KOPT-K1 (cell line): ENCODE measurements around the gene POLG.

Experiments used
- H3K27ac ChIP-seq: fragments of 200-600 bp; sonication (generic); 2 replicates; pipeline ENCODE4 v1.5.1; 2016; ENCODE audit warnings: antibody characterized with exemption, mild to moderate bottlenecking, low read depth, low read length; ENCODE audit not compliant: poor library complexity, severe bottlenecking
- H3K36me3 ChIP-seq: fragments of 200-600 bp; sonication (generic); 2 replicates; pipeline ENCODE4 v1.5.1; 2017; ENCODE audit warnings: antibody characterized with exemption, mild to moderate bottlenecking, low read length, moderate library complexity; ENCODE audit not compliant: insufficient read depth
- H3K9me3 ChIP-seq: fragments of 200-600 bp; sonication (generic); 2 replicates; pipeline ENCODE4 v1.5.1; 2017; ENCODE audit warnings: antibody characterized with exemption, low read length, mild to moderate bottlenecking; ENCODE audit not compliant: insufficient read depth, poor library complexity, severe bottlenecking

POLG gene

DNA sequence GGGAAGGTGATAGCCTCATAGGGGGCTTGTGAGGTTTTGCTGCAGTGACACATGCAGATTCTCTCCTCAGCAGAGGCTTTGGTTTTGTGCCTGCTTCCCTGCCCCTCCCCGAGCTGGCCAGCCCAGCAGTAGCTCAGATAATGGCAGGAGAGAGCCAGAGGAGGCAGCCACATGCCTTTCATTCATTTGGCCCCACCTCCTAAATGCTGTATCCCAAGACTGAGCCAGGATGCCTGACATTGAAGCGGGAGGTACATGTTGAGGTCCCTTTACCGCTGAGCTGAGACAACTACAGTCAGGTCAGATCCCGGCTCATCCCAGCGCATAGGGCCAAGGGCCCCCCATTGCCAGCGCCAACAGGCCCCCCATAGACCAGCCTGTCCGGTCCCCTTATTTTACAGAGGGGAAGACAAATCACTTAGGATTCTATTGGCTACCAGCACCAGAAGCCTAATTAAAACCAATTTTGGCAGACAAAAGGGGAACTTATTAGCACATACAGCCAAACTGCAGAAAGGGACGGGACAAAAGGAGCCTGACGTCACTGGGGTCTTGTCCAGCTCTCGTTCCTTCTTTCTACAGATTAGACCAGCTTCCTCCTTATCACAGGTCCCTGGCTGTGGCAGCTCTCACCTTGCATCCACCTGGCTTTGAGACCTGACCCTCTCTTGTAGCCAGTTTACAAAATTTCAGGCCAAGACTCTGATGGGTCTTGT is 12.1 kb upstream of the POLG start:
- no peaks in the 10 kb centered on the region for H3K9me3 ChIP-seq
- H3K27ac ChIP-seq: no peak overlapping the region
- no peaks in the 10 kb centered on the region for H3K36me3 ChIP-seq

DNA sequence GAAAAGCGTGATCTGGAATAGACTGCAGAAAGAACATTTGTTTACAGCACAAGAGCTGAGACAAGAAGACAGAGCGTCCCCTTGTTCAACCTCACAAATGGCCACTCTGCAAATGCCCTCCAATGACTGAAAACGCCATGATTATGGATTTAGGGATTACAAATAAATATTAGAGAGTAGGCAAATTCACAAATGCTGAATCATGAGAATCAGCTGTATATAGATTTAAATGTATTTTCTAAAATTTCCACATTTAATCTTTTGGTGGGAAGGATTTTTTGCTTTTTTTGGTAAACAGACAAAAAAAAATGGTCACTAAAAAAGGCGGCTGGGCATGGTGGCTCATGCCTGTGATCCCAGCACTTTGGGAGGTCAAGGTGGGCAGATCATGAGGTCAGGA is 10.6 kb upstream of the POLG start:
- H3K36me3 ChIP-seq: no peaks in the 10 kb centered on the region
- H3K27ac ChIP-seq: no peak overlapping the region
- no peaks in the 10 kb centered on the region for H3K9me3 ChIP-seq

DNA sequence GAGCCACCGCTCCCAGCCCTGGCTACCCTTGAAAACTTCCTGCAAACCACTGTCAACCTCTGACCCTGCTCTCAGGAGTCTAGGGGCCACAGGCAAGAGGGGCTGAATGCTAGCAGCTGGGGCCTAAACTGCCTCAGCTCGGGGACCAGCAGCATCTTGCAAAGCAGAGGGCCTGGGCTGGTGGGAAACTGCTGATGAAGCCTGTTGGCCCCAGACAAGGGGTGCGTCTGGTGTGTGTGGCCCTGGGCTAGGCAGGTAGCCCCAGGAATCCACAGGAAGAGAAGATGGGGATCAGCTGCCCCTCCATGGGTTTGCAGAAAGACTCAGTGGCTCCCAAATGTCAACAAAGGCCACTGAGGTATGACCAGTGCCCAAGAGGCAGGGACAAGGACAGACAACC is 8.2 kb upstream of the POLG start:
- no peaks in the 10 kb centered on the region for H3K9me3 ChIP-seq
- no peak overlapping the region for H3K27ac ChIP-seq
- no peaks in the 10 kb centered on the region for H3K36me3 ChIP-seq

DNA sequence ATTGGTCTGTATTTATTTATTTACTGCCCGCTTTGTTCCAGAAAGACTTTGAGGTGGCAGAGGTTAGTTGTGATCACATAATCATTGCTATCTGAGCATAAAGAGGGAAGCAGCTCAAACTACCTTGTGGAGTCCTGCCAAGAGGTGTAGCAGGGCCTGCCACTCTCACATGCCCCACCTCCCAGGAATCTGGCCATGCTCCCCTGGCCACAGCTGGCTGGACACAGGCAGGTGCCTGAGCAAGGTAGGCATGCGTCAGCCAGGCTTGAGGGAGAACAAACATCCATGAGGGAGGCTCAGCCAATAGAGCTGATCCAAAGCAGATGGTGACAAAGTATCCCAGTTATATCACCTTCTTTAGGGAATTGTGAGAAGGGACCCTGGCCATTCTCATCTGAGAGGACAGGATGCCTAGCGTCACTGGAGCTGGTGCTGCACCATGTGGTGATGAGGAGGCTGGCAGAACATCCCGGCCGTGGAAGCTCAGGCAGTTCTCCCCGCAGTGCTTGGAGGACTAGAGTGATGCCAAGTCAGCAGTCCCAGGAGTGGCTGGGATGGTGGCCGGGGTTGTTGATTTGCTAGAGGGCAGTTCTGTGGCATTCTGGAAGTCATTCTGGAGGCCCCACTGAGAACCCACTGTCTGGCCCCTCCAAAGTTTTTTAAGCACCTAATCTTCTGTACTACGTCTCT is 6.8 kb upstream of the POLG start:
- Histone ChIP-seq H3K9me3 (no peaks in the 10 kb centered on the region), H3K36me3 (no peaks in the 10 kb centered on the region), H3K27ac (no peak overlapping the region)

DNA sequence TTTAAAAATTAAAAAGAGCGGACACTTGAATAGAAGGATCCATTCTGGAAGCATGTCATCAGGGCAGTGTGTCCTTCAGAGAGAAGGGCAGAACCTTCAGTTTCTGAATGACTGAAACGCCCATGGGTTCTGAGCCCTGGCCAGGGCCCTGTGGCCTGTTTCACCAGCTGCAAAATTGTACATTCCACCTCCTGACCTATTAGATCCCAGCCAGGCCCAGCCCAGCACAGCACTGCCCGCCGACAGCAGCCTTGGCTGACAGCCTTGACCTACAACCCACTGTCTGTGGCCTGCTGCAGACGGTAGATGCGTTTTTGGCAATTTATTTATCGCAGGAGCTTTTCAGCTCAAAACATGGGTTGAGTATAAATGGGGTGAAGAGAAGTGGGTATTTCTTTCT is 5.9 kb upstream of the POLG start:
- Histone ChIP-seq H3K36me3 (no peaks in the 10 kb centered on the region), H3K9me3 (no peaks in the 10 kb centered on the region), H3K27ac (no peak overlapping the region)

DNA sequence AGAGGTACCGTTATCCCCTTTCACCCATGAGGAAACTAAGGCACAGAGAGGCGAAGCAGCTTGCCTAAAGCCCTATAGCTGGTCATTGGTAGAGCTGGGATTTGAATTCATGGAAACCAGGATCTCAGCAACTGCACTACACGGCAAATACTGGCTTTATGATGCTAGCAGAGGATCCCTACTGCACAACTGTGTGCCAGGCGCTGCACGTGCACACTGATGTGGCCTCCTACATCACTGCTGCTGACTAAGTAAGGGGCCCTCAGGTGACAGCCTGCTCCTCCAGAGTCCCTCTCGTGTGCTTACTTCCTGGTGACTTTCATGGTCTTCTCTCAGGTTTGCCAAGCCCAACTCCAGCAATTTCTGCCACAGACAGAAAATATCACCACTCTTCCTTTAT is 3.4 kb upstream of the POLG start:
- peak overlapping the region; percentile 75 for H3K27ac ChIP-seq
- peaks cover 5% of the 10 kb centered on the region for H3K36me3 ChIP-seq
- no peaks in the 10 kb centered on the region for H3K9me3 ChIP-seq

DNA sequence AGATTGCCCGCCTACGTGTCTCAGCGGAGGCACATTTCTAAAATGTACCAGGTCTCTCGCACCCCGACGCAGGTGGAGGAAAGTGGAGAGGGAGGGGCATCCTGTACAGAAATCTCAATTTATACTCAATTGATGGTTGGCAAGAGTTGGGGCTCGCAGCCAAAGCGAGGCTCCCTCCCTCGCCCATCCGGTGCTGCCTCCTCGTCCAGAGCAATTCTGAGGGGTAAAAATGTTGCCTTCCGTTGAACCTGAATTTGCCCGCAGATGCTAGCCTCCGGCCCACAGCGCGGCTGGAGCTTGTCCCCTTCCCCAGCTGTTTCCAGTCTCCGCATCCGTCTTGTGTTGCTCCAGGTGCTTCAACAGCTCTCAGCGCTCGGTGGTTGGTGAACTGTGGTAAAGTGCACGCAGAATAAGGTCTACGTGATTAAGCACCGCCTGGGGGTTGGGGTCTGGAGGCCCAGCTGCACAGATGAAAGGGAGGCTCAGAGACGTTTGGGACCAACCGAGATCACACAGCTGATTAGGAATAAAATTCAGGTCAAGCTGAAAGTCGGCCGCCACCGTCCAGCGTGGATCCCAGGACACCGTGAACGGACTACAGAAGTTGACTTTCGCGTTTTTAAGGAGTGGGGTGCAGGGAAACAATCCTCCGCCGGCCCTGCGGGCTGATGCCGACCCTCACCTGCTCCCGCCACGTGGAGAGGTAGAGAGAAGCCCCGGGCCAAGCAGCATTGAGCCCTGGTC is 846 bp upstream of the POLG start:
- Histone ChIP-seq H3K9me3 (no peaks in the 10 kb centered on the region), H3K36me3 (peaks cover 30% of the 10 kb centered on the region), H3K27ac (peak overlapping the region; percentile 75)

DNA sequence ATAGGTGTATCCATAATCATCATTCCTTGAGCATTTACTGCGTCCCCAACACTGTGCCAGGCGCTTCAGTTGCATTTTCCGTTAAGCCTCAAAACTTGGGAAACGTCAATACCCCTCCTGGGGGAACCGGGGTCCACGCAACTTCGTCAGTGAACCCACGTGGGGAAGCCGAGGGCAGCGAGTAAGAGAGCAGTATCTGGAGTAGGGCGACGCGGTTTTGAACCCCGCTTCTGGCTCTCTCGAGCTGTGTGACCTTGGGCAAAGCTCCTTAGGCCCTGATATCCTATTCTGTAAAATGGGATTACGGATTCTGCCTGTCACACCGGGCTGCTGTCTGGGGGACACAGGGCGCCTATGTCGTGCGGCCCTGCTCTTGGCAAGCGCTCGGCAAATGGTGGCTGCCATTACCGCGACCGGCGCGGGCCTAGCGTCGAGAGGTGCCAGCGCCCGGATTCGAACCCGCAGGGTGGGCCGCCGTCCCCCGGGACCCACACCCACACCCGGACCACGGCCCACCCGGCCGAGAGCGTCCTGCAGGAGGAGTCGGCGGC is 590 bp downstream of the POLG start:
- H3K36me3 ChIP-seq: peaks cover 45% of the 10 kb centered on the region
- peak overlapping the region; percentile 75 for H3K27ac ChIP-seq
- no peaks in the 10 kb centered on the region for H3K9me3 ChIP-seq

DNA sequence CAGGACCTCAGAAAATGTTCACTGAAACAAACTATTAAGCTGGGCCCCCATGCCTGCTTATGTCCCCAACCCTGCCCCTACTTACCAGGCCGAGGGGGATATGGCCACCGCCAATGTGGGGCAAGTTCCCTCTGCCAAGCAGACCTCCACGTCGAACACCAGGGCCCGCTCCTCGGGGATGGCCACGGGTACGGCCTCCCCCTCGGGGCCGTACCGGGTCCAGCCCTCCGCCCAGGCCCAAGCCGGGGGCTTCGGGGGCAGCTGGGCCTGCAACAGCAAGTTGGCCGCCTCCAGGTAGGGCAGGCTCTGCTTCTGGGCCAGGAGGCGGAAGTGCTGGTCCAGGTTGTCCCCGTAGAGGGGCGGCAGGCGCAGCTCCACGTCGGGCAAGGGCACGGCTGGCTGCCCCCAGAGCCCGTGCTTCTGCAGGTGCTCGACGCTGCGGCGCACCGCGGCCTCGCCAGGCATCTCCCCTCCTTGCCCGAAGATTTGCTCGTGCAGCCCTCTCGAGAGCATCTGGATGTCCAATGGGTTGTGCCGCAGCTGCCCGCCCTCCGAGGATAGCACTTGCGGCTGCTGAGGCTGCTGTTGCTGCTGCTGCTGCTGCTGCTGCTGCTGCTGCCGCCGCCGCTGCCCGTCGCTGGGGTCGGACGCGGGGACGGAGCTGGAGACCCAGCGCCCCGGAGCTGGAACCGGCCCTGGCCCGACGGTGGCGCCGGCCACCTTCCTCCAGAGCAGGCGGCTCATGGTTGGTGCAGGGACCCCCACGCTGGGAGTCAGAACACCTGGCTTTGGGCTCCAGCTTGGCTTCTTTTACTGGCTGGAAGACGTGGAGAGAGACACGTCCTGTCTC is 1.4 kb downstream of the POLG start:
- peak overlapping the region; percentile 75 for H3K27ac ChIP-seq
- H3K36me3 ChIP-seq: peaks cover 53% of the 10 kb centered on the region

DNA sequence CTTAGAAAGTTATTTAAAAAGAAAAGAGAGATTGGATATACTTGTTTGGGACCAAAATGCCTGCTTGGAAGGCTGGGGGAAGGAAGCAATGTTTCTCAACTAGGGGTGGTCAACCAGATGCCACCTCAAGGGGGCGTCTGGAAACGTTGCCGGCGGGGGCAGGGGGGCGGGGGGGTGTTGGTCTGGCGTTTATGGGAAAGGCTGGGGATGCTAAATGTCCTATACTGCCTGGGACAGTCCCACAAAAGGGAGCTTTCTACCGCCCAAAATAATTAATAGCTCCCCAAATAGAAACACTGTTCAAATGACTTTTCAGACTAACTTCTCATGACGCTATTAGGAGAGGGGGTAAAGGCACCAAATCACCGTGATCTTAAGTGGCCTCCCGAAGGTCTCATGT is 2.2 kb downstream of the POLG start:
- H3K27ac ChIP-seq: peak overlapping the region; percentile 75
- no peaks in the 10 kb centered on the region for H3K9me3 ChIP-seq
- peaks cover 61% of the 10 kb centered on the region for H3K36me3 ChIP-seq

More for the DNA sequence above, 1.4 kb downstream of the POLG start:
- no peaks in the 10 kb centered on the region for H3K9me3 ChIP-seq

DNA sequence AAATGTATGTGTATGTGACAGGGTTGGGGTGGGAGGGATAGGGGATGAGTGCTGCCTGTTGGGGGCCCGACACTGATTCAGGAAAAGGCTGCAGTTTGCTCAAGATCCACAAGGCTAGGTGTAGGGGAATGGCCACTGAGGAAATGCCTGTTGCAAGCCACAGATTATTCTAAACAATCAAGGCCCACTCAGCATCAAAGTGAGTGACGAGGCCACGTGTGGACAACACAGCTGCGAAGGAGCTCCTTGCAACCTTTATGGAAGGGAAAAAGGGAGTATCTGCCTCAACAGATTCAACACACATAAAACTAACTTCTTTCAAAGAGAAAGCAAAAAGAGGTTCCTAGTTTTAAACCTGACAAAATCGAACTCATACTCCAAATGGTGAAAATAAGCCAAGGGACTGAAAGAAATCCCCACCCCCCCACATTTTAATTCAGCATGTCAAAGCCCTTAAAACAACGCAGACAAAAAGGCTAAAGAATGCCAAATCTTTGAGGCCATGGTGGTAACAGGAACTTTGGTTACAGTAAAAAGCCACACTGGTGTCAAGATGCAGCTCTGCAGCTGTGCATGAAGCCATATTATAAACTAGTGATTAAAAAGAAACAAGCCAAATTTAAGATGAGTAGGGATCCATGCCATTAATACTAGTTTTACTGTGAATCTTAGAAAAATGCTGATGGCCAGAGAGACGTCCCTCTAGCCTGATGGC is 3.6 kb downstream of the POLG start:
- Histone ChIP-seq H3K36me3 (peaks cover 75% of the 10 kb centered on the region), H3K27ac (peak overlapping the region; percentile 47), H3K9me3 (no peaks in the 10 kb centered on the region)

DNA sequence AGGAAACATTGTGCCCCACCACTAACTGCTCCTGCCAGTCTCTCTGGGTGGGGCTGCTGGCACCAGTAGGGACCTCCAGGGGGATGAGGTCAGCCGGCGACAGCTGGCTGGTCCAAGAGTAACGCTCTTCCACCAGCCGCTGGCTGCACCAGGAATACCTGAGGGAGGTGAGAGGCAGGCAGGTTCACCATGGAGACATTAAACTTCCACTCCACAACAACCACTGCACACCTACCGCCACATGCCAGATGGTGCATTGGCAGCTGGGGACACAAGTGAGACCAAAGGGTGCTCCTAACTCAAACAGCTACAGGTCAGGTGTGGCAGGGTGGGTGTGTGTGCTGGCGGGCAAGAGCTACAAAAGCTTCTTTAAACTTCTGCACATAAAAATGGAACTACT is 4.5 kb downstream of the POLG start:
- Histone ChIP-seq H3K36me3 (peaks cover 84% of the 10 kb centered on the region), H3K27ac (peak overlapping the region; percentile 47)

DNA sequence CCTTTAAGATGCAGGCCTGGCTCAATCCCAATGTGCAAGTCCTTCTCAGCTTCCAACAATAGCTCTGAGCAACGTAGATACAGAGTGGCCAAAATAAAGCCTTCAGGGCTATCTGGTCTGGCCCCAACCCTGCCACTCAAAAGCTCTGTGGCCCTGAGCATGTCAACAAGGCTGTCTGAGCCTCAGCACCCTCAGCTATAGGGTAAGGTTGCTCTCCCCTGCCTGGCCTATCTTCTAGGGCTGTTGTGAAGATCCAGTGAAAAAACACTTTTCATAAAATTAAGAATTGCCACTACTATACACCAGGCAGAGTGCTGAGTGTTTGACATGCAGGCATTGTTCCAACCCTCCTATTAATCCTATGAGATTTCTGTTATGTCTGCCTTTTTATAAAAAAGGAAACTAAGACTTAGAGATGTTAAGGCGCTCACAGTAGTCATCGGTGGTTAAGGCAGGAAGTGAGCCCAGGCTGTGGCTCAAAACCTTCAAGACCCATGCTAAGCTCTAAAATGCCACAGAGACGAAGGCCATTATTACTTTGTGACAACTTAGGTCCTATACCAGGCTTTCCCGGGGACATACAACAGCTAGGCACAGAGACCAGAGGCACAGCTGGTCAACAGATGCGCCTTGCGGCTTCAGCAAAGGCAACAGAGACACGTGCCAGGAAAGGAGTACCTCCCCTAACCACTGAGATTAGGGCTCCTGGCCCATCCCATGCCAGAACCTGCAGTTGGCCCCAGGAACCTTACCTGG is 5.1 kb downstream of the POLG start:
- Histone ChIP-seq H3K27ac (peak overlapping the region; percentile 47), H3K9me3 (no peaks in the 10 kb centered on the region), H3K36me3 (peaks cover 90% of the 10 kb centered on the region)

More for the DNA sequence above, 4.5 kb downstream of the POLG start:
- H3K9me3 ChIP-seq: no peaks in the 10 kb centered on the region
